K562 (cell line): ENCODE data around the gene SLX4IP. TPM values are rescaled to one million over a fixed set of nuclear protein-coding genes. Genes with fewer than 3 reads are reported as not detected.

Experiments
- CEBPB ChIP-seq: fragments of 450-650 bp; IDR thresholded peaks from 2 replicates; pipeline ENCODE4 v1.6.1; 2016; ENCODE audit warnings: missing genetic modification characterization, missing compliant biosample characterization
- E4F1 ChIP-seq: fragments of 250-450 bp; sonication (Bioruptor Pico); IDR thresholded peaks from 2 replicates; pipeline ENCODE4 v1.5.0; 2021; ENCODE audit warnings: mild to moderate bottlenecking, borderline replicate concordance
- LCOR ChIP-seq: sonication (generic); formaldehyde crosslinking; IDR thresholded peaks from 2 replicates; pipeline ENCODE4 v1.8.0; 2022; ENCODE audit warnings: mild to moderate bottlenecking, missing genetic modification reagents
- PHF20 ChIP-seq: fragments of 450-650 bp; IDR thresholded peaks from 2 replicates; pipeline ENCODE4 v1.6.1; 2018; ENCODE audit not compliant: partially characterized antibody
- RREB1 ChIP-seq: fragments of 250-450 bp; sonication (Bioruptor Pico); IDR thresholded peaks from 2 replicates; pipeline ENCODE4 v1.4.0; 2020
- TSHZ1 ChIP-seq: fragments of 250-450 bp; sonication (Bioruptor Pico); IDR thresholded peaks from 2 replicates; pipeline ENCODE4 v1.4.0; 2020; ENCODE audit warnings: mild to moderate bottlenecking, moderate library complexity
- ZNF764 ChIP-seq: fragments of 250-450 bp; sonication (Bioruptor Pico); IDR thresholded peaks from 2 replicates; pipeline ENCODE4 v1.4.0; 2020; ENCODE audit warnings: low read depth, mild to moderate bottlenecking, moderate library complexity
- polyA plus RNA-seq, 8 experiments: library from polyadenylated mRNA; depleted of rRNA in 4 of 8; stranded (reverse) in 5 of 8; unstranded in 3 of 8; fragments of >200 nt; fragmentation: Nextera tagmentation in 2 of 8; fragmentation: Illumina TruSeq in 1 of 8; extraction: Ambion mirVana in 2 of 8; extraction: Trizol in 1 of 8; gene quantifications; 2 replicates each; pipeline versions ENCODE4 v1.2.1 to v1.2.3, GENCODE V29; 2011 to 2014; ENCODE audit warnings: inconsistent platforms in 1 of 8, missing spikeins in 1 of 8
- total RNA-seq, 7 experiments: library from RNA; depleted of rRNA in 6 of 7; stranded (reverse); fragments of >200 nt in 6 of 7; fragmentation: Illumina TruSeq in 2 of 7; extraction: Trizol in 2 of 7; gene quantifications; 2 replicates each; pipeline versions ENCODE4 v1.2.1 to v1.2.3, GENCODE V29; 2011 to 2021; ENCODE audit warnings: low replicate concordance in 1 of 7

The SLX4IP gene
- total and polyA plus RNA-seq, 9 of the 15 experiments (the other 6 are each of a cell fraction or from before 2014, with no cell fraction given), result 1.5 to 5.9 (median 3.5) TPM

GRCh38 chr20:10432079-10432478 is 3.0 kb upstream of the SLX4IP start (continued):
- TF ChIP-seq E4F1 (CRISPR knock-in tag) (no peak), RREB1 (CRISPR knock-in tag) (no peak), TSHZ1 (CRISPR knock-in tag) (no peak), CEBPB (tag) (peak; percentile 51; the same call in 1 of the 2 replicates), PHF20 (no peak), LCOR (no peak), ZNF764 (CRISPR knock-in tag) (no peak)
